IPS-18c (cell line): ENCODE measurements around the gene EQTN.
"Not testable (repeated sequence)": the region's sequence is repeated elsewhere in the genome, so short reads cannot be mapped to it uniquely, and the experiment has no call there.

Experiments used
- H3K4me3 ChIP-seq: 2 replicates; pipeline ENCODE4 v1.7.0; 2013; ENCODE audit warnings: low read depth, mild to moderate bottlenecking, low read length, moderate library complexity; ENCODE audit not compliant: insufficient read depth
- H3K9me3 ChIP-seq: one replicate; pipeline ENCODE4 v1.6.1; 2013; ENCODE audit warnings: mild to moderate bottlenecking, low read length, moderate library complexity; ENCODE audit not compliant: control insufficient read depth, insufficient read depth

The EQTN gene

DNA sequence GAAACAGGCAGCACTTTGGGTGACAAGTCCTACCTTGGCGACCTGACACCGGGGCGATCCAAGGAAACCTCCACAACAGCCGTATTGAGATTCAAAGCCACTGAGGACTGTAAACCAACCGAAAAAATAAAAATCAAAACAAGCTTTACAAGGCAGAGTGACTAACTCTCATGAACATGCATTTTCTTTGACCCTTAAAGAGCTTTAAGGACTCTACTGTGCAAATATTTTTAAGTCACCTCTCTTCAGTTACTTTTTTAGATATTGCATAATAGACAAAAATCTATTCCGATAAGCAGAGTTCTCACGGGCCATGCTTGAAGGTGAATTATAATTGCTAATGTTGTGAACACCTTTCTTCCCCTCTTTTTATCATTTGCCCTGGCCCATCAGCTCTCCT lies 38.3 kb downstream of the EQTN start:
- no peaks in the 10 kb centered on the region for H3K9me3 ChIP-seq
- no peak overlapping the region for H3K4me3 ChIP-seq

DNA sequence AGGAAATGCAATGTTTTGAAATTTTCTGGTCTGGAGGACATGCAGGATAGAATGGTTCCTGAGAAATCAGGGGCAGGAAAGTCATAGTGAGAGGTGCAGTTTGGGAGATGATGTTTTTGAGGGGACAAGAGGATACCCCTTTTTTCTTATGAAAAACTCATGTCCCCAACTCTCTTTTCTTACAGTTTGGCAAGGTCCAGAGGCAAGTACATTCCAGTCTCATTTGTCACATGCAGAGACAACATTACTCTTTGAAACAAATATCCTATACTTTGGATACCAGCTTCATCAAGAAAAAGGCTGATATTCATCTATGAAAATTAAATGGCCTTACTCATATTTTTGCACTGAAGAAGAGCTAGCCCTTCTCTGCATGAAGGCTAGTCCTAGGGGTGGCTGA lies 48.2 kb downstream of the EQTN start:
- no peaks in the 10 kb centered on the region for H3K9me3 ChIP-seq
- no peak overlapping the region for H3K4me3 ChIP-seq

- no peak overlapping the region for H3K4me3 ChIP-seq
- H3K9me3 ChIP-seq, result no peaks in the 10 kb centered on the region
Observed at GRCh38 chr9:27247756-27248155, 49.2 kb downstream of the EQTN start.

- not testable (repeated sequence) for H3K9me3 ChIP-seq, H3K4me3 ChIP-seq
Observed at GRCh38 chr9:27239648-27240047, 57.3 kb downstream of the EQTN start.
